HL-60/S4 treated with phorbol 12-myristate 13-acetate at 8.2 ng/mL for 4 days and 3 days (cell line): Measurements from ENCODE around the gene ACSL5.
"Not testable (repeated sequence)": the region's sequence is repeated elsewhere in the genome, so short reads cannot be mapped to it uniquely, and the experiment has no call there.

Experiments
- in situ Hi-C: fragments of 300-500 bp; cut with MboI; formaldehyde crosslinking; loops from 2 replicates; pipeline ENCODE4 v1.15.0; 2022; ENCODE audit warnings: low sequenced_read_pairs

Gene ACSL5

DNA sequence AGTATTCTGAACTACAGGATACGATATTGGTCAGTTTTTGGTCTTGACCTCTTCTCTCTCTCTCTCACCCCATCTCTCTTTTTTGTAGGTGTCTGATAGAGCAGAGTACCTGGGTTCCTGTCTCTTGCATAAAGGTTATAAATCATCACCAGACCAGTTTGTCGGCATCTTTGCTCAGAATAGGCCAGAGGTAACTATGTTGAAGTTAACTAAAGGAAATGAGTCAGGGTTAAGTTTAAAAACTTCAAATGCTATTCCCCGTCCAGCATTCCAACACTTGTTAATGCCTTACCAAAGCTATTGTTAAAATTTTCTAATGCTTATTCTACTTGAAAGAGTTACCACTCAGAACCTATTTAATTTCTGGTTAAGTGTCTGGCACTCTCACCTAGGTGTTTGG, 30.7 kb downstream of the ACSL5 start:
- in situ Hi-C loops, result no loop called here

DNA sequence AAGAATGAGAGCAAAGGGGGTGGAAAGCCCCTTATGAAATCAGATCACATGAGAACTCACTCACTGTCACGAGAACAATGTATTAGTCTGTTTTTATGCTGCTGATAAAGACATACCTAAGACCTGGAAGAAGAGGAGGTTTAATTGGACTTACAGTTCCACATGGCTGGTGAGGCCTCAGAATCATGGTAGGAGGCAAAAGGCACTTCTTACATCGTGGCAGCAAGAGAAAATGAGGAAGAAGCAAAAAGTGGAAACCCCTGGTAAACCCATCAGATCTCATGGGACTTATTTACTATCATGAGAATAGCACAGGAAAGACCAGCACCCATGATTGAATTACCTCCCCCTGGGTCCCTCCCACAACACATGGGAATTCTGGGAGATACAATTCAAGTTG, 32.9 kb downstream of the ACSL5 start:
- in situ Hi-C loops, result not testable (repeated sequence)

DNA sequence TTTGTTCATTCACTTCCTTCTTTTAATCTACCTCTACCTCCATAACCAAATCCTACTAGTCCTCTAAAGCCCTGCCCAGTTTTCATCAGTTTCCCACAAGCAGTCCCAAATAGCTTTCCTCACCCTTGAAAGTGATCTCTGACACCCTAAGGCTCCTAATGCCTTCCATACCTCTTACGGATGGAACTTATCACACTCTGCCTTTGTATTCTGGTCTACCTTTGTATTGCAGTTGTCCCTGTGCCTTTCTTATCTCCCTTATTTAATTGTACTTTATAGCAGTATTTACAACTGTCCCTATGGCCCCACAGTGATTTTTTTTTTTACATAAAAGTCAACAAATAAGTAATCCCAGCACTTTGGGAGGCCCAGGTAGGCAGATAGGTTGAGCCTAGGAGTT, 33.8 kb downstream of the ACSL5 start:
- in situ Hi-C loops, result no loop called here

DNA sequence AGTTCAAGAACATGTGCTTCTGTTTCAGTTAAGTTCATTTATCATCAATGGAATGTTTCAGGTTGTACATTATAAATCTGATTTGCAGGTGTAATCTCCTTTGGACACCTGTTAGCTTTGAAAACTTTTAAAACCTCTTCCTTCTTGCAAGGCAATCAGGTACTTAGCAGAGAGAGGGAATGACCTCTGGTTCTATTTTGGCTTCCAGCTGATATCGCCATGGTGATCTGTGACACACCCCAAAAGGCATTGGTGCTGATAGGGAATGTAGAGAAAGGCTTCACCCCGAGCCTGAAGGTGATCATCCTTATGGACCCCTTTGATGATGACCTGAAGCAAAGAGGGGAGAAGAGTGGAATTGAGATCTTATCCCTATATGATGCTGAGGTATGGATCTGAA, 35.4 kb downstream of the ACSL5 start:
- in situ Hi-C loops, result no loop called here

DNA sequence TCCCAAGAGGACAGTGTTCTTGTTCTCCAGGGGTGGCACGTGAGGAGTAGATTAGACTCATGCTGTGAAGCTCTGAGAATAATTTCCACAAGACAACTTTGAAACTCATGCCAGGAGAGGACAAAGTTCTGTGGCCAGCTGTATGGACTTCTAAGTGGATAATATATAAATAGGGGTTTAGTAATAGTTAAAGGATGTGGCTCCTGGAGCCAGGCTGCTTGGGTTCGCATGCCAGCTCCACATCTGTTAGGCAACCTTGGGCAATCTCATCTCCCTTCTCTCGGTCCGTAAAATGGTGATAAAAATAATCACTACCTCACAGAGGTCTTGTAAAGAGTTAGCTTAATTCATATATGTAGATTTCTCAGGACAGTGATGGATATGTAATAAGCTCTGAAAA, 35.8 kb downstream of the ACSL5 start:
- in situ Hi-C loops, result no loop called here

DNA sequence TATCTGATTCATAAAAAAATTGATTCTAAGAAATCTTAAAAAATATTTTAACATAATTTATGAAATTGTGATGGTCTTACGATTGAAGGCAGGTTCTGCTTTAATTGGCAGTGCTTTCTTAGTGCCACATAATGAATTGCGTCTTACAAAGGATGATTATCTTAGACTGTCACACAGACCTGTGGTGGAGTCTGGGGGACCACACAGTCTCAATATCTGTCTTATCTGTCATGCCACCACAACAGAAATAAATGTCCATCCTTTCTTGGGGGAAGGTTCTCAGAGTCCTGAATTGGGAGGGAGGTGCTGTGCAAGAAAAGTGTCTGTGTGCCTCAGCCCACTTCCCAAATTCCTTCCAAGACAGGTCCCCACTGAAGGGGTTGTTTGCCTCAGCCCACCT, 38.8 kb downstream of the ACSL5 start:
- in situ Hi-C loops, result no loop called here

DNA sequence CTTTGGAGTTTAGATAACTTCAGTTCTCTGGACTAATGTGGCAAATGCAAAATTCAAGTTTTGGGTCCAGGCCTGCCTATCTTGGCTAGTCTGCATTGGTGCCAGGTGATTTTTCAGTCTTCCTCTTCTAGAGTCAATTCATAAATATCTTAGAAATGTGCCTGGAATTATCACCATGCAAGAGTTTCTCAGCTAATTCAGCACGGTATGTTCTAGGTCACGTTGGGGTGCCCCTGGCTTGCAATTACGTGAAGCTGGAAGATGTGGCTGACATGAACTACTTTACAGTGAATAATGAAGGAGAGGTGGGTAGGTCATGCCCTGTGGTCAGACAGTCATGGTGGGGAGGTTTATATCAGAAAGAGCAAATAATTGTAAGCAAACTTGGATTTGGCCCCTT, 47.8 kb downstream of the ACSL5 start:
- in situ Hi-C loops, result no loop called here

DNA sequence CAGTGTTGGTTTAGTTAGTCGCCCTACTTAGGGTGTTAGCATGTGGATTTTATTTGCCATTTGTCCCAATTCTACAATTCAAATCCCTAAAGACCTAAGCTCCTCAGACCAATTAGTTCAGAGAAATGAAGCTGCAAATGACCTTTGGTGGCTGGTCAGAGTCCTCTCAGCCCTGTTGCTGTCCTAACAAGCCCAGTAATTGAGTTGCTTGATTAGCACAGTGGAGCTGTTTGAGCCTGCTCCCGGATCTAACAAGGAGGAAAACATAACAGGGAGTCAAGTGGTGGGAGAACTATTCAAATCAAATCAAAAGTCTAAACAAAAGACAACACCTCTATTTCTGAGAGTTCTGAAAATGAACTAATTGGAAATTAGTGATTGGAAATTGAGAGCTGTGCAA, 50.7 kb downstream of the ACSL5 start:
- in situ Hi-C loops, result no loop called here

DNA sequence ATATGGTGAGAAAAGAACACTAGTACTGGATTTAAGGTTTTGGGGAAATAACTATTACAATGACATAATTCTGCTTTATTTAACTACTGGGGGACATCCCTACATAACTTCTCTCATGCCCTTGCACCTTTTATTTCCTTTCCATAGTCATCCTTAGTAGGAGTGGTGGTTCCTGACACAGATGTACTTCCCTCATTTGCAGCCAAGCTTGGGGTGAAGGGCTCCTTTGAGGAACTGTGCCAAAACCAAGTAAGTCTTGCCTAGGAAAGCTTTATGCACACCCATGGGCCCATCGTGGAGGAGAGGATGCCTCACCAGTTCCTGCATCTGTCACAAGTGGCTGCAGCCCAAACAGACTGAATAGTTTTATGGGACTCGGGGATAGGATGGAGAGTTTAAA, 52.2 kb downstream of the ACSL5 start:
- in situ Hi-C loops, result no loop called here

DNA sequence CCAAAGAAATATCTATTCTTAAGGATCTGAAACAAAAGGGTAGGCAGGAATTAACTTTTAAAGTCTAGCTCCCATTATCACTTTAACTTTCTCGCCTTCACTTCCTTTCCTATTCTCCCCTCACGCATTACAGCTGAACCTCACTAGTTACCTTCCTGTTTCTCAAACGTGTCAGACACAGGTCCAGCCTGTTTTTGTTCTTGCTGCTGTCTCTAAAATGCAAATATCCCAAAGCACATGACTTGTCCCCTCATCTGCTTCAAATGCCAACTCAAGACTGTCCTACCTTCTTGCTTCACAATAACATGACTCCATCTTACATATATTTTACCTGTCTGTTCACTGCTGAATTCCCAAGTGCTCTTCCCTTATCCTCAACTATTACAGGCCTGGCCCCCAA, 55.2 kb downstream of the ACSL5 start:
- in situ Hi-C loops, result no loop called here

DNA sequence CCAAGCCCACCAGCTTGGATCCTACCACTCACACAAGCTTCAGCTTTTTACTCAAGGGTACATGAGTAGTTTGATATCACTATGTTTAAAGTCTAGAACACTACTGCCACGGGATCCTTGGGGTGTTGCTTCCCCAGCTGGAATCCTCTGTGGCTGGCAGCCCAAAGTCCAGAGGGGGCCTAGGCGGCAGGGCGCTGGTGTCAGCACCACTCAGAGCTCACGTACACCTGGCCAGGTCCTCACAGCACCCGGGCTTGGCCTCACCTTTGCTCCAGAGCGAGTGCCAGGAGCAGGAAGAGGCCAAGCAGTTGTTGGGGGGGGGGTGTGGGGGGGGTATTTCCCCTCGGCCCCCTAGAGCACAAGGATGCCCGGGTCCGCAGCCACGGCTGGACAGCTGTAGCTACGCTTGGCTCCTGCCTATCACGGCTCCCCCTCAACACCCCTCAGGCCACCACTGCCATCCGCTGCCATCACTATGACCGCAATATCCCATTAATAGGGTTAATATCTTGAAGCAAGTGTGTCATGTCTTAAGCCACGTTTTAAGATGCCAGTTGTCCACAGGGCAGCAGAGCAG, 55.8 kb downstream of the ACSL5 start:
- in situ Hi-C loops, result no loop called here

DNA sequence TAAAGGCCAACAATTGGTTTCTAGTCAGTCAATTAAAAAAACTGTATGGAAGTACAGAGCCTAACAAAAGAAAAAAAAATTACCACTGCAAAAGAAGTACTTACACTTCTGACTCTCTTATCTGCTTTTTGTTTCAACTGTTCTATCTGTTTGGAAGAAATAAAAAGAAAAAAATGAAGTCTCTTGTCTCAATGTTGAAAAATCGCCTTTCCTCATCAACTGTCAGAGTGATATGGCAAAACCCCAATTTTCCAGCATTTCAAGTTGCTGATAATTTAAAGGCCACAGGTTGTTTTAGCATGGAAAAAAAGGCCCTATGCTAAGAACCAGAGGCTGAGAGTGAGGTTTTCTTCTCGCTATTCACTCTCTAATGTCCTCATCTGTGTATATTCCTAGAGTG, 59.2 kb downstream of the ACSL5 start:
- in situ Hi-C loops, result no loop called here

DNA sequence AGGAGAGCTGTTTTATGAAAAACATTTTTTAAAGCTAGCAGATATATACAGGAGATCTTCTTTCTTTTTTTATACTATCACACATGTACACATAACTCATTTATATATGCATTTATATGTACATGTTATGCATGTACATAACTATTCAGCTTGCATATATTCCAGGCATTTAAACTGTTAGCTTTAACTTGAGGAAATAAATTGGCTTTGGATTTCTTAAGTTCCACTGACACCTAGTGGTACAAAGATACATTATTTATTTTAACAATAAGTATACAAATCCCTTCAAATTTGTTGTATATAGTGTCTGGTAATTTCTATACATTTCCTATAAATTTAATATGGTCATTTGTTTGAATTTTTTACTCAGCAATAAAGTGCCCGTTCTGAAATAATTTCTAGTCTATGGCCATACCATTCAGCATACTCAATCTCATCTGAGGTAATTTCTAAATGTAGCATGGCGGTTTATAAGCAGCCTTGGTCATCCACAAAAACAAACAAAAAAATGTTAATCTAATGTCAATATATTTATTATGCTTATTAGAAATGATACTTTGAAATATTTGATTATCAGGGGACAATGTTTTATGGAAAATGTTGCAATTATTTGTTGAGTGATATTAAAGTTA, 61.2 kb downstream of the ACSL5 start:
- in situ Hi-C loops, result no loop called here

DNA sequence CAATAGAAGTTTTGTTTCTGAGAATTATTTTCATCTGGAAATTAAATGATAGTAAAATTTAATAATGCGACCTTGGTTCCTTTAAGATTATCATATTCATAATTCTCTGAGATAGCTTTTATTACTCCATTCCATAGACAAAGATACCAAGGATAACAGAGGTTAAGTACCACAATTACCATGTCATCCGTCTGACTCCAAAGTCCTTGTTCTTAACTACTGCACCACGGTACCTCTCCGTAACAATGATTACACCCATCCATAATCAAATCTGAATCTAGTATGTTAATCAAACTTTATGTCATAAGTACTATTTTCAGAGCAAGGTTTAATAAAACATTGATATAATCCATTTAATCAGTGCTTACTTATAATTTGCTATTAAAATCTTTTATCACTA, 64.4 kb downstream of the ACSL5 start:
- in situ Hi-C loops, result no loop called here

DNA sequence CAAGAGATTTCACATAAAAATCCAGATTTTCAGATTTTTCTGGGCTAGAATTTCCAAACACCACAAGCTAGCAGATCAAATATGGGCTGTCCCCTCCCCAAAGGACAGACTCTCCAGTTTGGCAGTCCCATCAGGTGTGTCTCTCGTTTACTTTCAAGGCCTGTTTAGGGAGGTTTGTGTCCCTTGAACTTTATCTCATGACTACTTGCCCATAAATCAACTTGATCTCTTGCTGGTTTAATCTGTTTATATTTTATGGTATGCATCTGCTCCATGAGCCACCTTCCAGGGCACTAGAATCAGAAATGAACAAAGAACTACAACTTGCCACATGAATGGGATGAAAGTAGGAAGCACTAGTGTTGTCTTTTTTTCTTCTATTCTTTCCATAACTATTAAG, 67.6 kb downstream of the ACSL5 start:
- in situ Hi-C loops, result no loop called here

DNA sequence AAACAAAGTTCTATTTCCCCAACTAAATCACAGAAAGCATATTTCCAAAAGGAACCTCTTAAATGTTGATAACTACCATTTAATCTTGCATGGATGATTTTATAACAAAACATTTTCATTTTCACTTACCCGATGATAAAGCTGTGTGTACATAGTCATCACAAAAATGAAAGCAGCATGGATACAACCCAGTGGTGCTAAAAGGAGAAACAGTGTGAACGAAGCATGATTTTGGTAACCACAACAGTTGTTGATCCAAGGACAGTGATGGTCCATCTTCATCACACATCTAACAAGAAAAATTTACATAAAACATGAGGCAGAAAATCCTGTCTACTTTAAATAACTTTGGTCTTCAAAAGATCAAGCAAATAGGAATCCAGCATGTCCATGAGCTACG, 68.1 kb downstream of the ACSL5 start:
- in situ Hi-C loops, result no loop called here

DNA sequence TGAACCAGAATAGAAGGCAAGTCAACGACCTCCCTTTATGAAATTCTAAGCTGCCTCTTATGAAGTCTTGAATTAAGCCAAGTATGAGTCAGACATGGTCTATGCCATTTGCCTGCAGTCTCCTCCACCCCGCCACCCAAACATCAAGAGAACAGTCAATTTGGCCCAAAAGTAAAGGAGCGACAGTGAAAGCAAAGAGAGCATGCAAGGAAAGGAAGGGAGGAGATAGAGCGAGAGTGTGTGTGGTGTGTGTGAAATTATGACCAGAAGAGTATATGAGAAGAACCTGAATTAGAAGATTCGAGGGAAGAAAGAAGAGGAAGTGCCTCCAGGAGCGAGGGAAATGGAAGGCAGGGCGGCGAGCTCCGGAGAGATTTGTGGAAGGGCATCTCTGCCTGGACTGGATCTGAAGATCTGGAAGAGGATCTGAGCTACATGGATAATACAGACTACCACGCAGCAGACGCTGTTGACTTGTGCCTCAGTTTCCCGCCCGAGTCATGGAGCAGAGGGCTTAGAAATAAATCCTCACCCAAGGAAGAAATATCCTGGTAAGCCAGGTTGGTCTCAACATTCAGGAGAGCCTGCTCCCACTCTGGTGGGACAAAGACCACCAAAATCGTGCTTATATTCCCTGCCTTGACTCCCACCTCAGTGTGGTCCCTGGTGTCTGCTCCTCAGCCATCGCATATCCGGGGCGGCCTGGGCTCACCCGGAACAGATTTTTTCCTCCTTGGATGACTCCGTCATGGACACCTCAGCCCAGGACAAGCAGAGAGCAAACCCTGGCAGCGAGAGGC, 72.3 kb downstream of the ACSL5 start:
- in situ Hi-C loops, result no loop called here

DNA sequence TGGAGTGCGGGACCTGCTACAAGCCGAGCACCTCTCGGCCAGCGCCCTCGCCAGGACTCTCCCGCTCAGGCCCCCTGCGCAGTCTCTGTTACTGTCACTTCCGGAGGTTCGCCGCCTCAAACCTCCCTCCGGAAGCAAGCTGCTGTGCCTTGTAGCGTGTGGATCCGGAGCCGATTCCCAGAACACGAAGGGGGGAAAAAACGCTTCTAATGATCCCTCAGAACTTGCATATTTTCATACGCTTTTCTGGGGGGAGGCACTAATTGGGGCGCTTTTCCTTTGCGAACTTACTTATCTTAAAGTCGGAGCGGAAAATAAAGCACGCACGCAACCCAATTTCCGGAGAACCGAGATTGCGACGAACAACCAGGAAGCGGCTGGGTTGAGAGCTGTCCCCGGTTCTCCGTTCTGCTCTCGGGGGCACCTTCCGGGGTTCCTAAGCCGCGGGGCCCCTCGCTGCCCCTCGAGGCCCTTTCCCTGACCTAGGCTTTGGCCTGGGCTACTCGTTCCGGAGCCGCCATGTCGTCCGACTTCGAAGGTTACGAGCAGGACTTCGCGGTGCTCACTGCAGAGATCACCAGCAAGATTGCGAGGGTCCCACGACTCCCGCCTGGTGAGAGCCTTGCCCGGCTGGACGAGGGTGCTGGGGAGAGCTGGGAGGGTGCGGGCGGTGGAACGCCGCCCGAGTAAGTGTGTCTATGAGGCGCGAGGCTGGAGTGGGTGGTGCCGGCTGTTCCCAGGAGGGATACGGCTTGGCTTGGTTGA, 73.1 kb downstream of the ACSL5 start, which contains the start of the genes VTI1A and ZDHHC6:
VTI1A (plus strand) TSS at position 361 of the 765 bp plus-strand sequence; CDS start at position 520, 159 bp downstream.
ZDHHC6 (minus strand) TSS at position 60 of the 765 bp plus-strand sequence. CDS start 1,478 bp downstream, outside the sequence.
- in situ Hi-C loops, result no loop called here

DNA sequence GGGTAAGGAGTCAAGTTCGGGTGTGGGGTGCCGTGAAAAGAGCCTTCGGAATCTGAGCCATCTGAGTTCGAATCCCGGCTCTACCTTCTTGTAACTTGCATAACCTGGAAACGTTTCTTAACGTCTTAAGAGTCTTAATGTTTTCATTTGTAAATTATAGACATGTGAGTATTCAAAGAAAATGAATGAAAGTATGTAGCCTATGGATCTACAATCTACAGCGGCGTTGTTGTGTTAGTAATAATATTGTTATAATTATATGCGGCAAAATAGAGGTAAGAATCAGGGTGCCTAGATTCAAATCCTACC, 73.7 kb downstream of the ACSL5 start:
- in situ Hi-C loops, result no loop called here

DNA sequence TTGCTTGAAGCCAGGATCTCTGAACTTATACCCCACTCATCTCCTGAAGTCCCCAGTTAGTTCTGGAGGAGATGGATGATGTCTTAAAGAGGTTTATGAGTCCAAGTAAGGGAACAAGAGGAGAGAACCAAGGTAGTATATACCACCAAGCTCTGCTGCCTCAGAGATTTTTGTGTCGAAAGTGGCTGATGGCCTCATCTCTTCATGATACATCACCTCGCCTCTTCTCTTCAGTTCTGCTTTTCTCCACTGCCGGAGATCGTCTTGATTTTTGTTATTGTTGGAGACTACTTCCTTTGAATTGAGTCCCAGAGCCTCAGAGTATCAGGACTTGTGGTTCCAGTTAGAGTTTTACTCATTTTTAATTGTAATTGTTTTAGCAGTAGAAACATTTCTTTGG, 75.0 kb downstream of the ACSL5 start:
- in situ Hi-C loops, result no loop called here

DNA sequence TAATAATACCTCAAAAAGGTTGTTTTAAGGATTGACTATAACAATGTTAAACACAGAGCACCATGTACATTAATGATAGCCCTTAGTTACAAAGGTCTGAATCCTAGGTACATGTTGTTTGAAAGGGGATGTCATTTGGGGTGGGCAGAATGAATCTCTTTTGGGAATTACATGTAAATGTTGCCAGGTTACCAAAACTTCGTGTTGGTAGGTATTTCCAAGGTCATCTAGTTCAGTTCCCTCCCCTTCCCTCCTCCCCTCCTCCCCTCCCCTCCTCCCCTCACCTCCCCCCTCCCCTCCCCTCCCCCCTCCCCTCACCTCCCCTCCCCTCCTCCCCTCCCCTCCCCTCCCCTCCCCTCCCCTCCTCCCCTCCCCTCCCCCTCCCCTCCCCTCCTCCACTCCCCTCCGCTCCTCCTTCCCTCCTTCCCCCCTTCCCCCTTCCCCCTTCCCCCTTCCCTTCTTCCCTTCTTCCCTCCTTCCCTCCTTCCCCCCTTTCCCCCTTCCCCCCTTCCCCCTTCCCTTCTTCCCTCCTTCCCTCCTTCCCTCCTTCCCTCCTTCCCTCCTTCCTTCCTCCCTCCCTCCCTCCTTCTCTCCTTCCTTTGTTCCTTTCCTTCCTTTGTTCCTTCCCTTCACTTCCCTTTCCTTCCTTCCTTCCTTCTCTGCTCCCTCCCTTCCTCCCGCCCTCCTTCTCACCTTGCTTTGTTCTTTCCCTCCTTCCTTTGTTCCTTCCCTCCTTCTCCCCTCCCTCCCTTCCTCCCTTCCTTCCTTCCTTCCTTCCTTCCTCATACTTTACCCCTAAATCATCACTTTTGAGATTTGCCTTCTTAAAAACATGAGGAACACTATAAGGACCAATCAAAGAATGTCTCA, 81.2 kb downstream of the ACSL5 start:
- in situ Hi-C loops, result no loop called here
